ENCODE measurements around the gene KIFAP3.
"Not testable (repeated sequence)": the region's sequence is repeated elsewhere in the genome, so short reads cannot be mapped to it uniquely, and the experiment has no call there.

DNA sequence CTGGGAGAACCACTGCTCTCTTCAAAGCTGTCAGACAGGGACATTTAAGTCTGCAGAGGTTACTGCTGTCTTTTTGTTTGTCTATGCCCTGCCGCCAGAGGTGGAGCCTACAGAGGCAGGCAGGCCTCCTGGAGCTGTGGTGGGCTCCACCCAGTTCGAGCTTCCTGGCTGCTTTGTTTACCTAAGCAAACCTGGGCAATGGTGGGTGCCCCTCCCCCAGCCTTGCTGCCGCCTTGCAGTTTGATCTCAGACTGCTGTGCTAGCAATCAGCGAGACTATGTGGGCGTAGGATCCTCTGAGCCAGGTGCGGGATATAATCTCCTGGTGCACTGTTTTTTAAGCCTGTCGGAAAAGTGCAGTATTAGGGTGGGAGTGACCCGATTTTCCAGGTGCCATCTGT is 38.6 kb upstream of the KIFAP3 start:
- TF ChIP-seq, protein P1, sequence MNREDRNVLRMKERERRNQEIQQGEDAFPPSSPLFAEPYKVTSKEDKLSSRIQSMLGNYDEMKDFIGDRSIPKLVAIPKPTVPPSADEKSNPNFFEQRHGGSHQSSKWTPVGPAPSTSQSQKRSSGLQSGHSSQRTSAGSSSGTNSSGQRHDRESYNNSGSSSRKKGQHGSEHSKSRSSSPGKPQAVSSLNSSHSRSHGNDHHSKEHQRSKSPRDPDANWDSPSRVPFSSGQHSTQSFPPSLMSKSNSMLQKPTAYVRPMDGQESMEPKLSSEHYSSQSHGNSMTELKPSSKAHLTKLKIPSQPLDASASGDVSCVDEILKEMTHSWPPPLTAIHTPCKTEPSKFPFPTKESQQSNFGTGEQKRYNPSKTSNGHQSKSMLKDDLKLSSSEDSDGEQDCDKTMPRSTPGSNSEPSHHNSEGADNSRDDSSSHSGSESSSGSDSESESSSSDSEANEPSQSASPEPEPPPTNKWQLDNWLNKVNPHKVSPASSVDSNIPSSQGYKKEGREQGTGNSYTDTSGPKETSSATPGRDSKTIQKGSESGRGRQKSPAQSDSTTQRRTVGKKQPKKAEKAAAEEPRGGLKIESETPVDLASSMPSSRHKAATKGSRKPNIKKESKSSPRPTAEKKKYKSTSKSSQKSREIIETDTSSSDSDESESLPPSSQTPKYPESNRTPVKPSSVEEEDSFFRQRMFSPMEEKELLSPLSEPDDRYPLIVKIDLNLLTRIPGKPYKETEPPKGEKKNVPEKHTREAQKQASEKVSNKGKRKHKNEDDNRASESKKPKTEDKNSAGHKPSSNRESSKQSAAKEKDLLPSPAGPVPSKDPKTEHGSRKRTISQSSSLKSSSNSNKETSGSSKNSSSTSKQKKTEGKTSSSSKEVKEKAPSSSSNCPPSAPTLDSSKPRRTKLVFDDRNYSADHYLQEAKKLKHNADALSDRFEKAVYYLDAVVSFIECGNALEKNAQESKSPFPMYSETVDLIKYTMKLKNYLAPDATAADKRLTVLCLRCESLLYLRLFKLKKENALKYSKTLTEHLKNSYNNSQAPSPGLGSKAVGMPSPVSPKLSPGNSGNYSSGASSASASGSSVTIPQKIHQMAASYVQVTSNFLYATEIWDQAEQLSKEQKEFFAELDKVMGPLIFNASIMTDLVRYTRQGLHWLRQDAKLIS (CRISPR knock-in tag; IDR thresholded peaks at IDR 0.05; ENCODE audit: borderline replicate concordance) = not testable (repeated sequence)
- TF ChIP-seq, protein P2, sequence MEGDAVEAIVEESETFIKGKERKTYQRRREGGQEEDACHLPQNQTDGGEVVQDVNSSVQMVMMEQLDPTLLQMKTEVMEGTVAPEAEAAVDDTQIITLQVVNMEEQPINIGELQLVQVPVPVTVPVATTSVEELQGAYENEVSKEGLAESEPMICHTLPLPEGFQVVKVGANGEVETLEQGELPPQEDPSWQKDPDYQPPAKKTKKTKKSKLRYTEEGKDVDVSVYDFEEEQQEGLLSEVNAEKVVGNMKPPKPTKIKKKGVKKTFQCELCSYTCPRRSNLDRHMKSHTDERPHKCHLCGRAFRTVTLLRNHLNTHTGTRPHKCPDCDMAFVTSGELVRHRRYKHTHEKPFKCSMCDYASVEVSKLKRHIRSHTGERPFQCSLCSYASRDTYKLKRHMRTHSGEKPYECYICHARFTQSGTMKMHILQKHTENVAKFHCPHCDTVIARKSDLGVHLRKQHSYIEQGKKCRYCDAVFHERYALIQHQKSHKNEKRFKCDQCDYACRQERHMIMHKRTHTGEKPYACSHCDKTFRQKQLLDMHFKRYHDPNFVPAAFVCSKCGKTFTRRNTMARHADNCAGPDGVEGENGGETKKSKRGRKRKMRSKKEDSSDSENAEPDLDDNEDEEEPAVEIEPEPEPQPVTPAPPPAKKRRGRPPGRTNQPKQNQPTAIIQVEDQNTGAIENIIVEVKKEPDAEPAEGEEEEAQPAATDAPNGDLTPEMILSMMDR (IDR thresholded peaks at IDR 0.05) = not testable (repeated sequence)
- TF ChIP-seq, protein P3, sequence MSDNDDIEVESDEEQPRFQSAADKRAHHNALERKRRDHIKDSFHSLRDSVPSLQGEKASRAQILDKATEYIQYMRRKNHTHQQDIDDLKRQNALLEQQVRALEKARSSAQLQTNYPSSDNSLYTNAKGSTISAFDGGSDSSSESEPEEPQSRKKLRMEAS (CRISPR knock-in tag; IDR thresholded peaks at IDR 0.05) = not testable (repeated sequence)
- not testable (repeated sequence) for TF ChIP-seq MXD4 (CRISPR knock-in tag; IDR thresholded peaks at IDR 0.05; ENCODE audit: borderline replicate concordance); NFATC4 (CRISPR knock-in tag; IDR thresholded peaks at IDR 0.05); FOXK1 (CRISPR knock-in tag; IDR thresholded peaks at IDR 0.05)
- TF ChIP-seq, protein P4, sequence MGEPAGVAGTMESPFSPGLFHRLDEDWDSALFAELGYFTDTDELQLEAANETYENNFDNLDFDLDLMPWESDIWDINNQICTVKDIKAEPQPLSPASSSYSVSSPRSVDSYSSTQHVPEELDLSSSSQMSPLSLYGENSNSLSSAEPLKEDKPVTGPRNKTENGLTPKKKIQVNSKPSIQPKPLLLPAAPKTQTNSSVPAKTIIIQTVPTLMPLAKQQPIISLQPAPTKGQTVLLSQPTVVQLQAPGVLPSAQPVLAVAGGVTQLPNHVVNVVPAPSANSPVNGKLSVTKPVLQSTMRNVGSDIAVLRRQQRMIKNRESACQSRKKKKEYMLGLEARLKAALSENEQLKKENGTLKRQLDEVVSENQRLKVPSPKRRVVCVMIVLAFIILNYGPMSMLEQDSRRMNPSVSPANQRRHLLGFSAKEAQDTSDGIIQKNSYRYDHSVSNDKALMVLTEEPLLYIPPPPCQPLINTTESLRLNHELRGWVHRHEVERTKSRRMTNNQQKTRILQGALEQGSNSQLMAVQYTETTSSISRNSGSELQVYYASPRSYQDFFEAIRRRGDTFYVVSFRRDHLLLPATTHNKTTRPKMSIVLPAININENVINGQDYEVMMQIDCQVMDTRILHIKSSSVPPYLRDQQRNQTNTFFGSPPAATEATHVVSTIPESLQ (CRISPR knock-in tag; IDR thresholded peaks at IDR 0.05) = not testable (repeated sequence)

All from WTC11 (cell line).